A549 (cell line): ENCODE results near the gene SGSH. TPM values are rescaled to one million over a fixed set of nuclear protein-coding genes. Genes with fewer than 3 reads are reported as not detected.

Source experiments
- ATAC-seq, 2 experiments: fragments of 200-7000 bp in 1 of 2; fragments of >200 bp in 1 of 2; cut with Nextera tagmentation in 1 of 2; cut with Tn5 transposase in 1 of 2; 3 replicates each; pipeline versions ENCODE4 v1.8.0 to v1.9.1; 2018 to 2020; ENCODE audit warnings: mild to moderate bottlenecking in 1 of 2, moderate library complexity in 1 of 2
- CTCF ChIA-PET: fragments of 300-600 bp; sonication (Branson Sonifier 250); formaldehyde crosslinking; extraction: SDS; loops from one replicate; lab custom pipeline; 2021; ENCODE audit warnings: antibody characterized with exemption, inconsistent platforms; lab: Yijun Ruan, JAX
- POLR2A ChIA-PET: fragments of 350-600 bp; formaldehyde crosslinking; extraction: SDS; loops from one replicate; lab custom pipeline; 2021; ENCODE audit warnings: antibody characterized with exemption, inconsistent platforms; lab: Yijun Ruan, JAX
- DNase-seq, 2 experiments: peaks; one replicate each; pipeline versions ENCODE4 v3.0.0 to v3.0.0-alpha.2; 2011 to 2016; ENCODE audit warnings: low read depth in 1 of 2, low spot score in 1 of 2
- FAIRE-seq: peaks from 2 replicates; lab custom pipeline; 2011; peaks lifted over from hg19 to GRCh38; lab: Jason Lieb, UNC
- H3K27ac ChIP-seq, 2 experiments: fragments of >200 bp; sonication (Bioruptor Twin); formaldehyde crosslinking; 3 replicates each; pipeline ENCODE4 v1.5.1; 2016 to 2017
- H3K4me1 ChIP-seq: fragments of >200 bp; sonication (Bioruptor Twin); formaldehyde crosslinking; 3 replicates; pipeline ENCODE4 v1.6.1; 2016
- H3K4me2 ChIP-seq: fragments of >200 bp; sonication (Bioruptor Twin); formaldehyde crosslinking; 3 replicates; pipeline ENCODE4 v1.6.1; 2016
- H3K4me3 ChIP-seq: fragments of >200 bp; sonication (Bioruptor Twin); formaldehyde crosslinking; 3 replicates; pipeline ENCODE4 v1.5.1; 2016
- H3K9me3 ChIP-seq: fragments of >200 bp; sonication (Bioruptor Twin); formaldehyde crosslinking; 3 replicates; pipeline ENCODE4 v1.6.1; 2016
- BCL3 ChIP-seq: fragments of >200 bp; sonication (Bioruptor Twin); formaldehyde crosslinking; IDR thresholded peaks from 3 replicates; pipeline ENCODE4 v1.6.1; 2016
- BHLHE40 ChIP-seq: IDR thresholded peaks from 2 replicates; pipeline ENCODE4 v1.6.1; 2012; ENCODE audit warnings: low read depth, low read length, inconsistent platforms
- EHMT2 ChIP-seq: fragments of 200-600 bp; sonication (generic); IDR thresholded peaks from 2 replicates; pipeline ENCODE4 v1.6.1; 2016; ENCODE audit warnings: antibody characterized with exemption, low read depth, mild to moderate bottlenecking, moderate library complexity
- FOSL2 ChIP-seq, 2 experiments: fragments of 450-650 bp in 1 of 2; fragments of >200 bp in 1 of 2; sonication (Bioruptor Twin) in 1 of 2; formaldehyde crosslinking; IDR thresholded peaks; 2 replicates each; pipeline versions ENCODE4 v1.5.0 to v1.6.1; 2016 to 2020; ENCODE audit warnings: mild to moderate bottlenecking in 1 of 2, moderate library complexity in 1 of 2
- FOXS1 ChIP-seq: fragments of 250-450 bp; sonication (Bioruptor Pico); IDR thresholded peaks from 2 replicates; pipeline ENCODE4 v1.5.0; 2020; ENCODE audit warnings: mild to moderate bottlenecking, moderate library complexity
- HDAC2 ChIP-seq: fragments of 200-600 bp; sonication (generic); IDR thresholded peaks from 2 replicates; pipeline ENCODE4 v1.6.1; 2016
- JUN ChIP-seq, 2 experiments: fragments of >200 bp; sonication (Bioruptor Twin); formaldehyde crosslinking; IDR thresholded peaks; 2 replicates in 1 of 2; 3 replicates in 1 of 2; pipeline ENCODE4 v1.6.1; 2016 to 2017
- KDM1A ChIP-seq: fragments of 200-600 bp; sonication (generic); IDR thresholded peaks from 2 replicates; pipeline ENCODE4 v1.6.1; 2016; ENCODE audit warnings: low read depth, mild to moderate bottlenecking
- MAFK ChIP-seq: fragments of 450-650 bp; IDR thresholded peaks from 2 replicates; pipeline ENCODE4 v1.6.1; 2014; ENCODE audit not compliant: partially characterized antibody
- MAZ ChIP-seq: fragments of 150-350 bp; IDR thresholded peaks from 2 replicates; pipeline ENCODE4 v1.6.1; 2014; ENCODE audit warnings: antibody characterized with exemption, low read depth, low read length, borderline replicate concordance
- NPAS2 ChIP-seq: fragments of 250-450 bp; sonication (Bioruptor Pico); IDR thresholded peaks from 2 replicates; pipeline ENCODE4 v1.8.0; 2022; ENCODE audit warnings: mild to moderate bottlenecking, moderate library complexity, borderline replicate concordance
- POLR2A ChIP-seq: IDR thresholded peaks from 2 replicates; pipeline ENCODE4 v1.6.1; 2012; ENCODE audit warnings: mild to moderate bottlenecking, low read length
- RCOR1 ChIP-seq: fragments of 150-350 bp; IDR thresholded peaks from 2 replicates; pipeline ENCODE4 v1.6.1; 2014; ENCODE audit warnings: antibody characterized with exemption, low read length, low read depth
- REST ChIP-seq: fragments of 200-600 bp; sonication (generic); IDR thresholded peaks from 2 replicates; pipeline ENCODE4 v1.6.1; 2016; ENCODE audit warnings: antibody characterized with exemption, mild to moderate bottlenecking, moderate library complexity
- RNF2 ChIP-seq: fragments of 200-600 bp; sonication (generic); IDR thresholded peaks from 2 replicates; pipeline ENCODE4 v1.6.1; 2016; ENCODE audit warnings: low read depth, mild to moderate bottlenecking, antibody characterized with exemption, moderate library complexity, borderline replicate concordance
- TFCP2L1 ChIP-seq: fragments of 250-450 bp; sonication (Bioruptor Pico); IDR thresholded peaks from 2 replicates; pipeline ENCODE4 v1.5.0; 2021; ENCODE audit warnings: mild to moderate bottlenecking
- ZFP36 ChIP-seq: fragments of 450-650 bp; IDR thresholded peaks from 2 replicates; pipeline ENCODE4 v1.6.1; 2014; ENCODE audit warnings: borderline replicate concordance; ENCODE audit not compliant: partially characterized antibody
- ZNF302 ChIP-seq: fragments of 250-450 bp; sonication (Bioruptor Pico); IDR thresholded peaks from 2 replicates; pipeline ENCODE4 v1.9.0; 2021; ENCODE audit warnings: inconsistent platforms, mild to moderate bottlenecking, moderate library complexity
- ZSCAN20 ChIP-seq: fragments of 250-450 bp; sonication (Bioruptor Pico); IDR thresholded peaks from 2 replicates; pipeline ENCODE4 v1.8.0; 2022; ENCODE audit warnings: mild to moderate bottlenecking, moderate library complexity
- WGBS: methylation state at CpG from one replicate; pipeline ENCODE4 v1.1.6; 2017; ENCODE audit errors: missing lambda C conversion rate; 5-methylcytosine and 5-hydroxymethylcytosine counted together
- polyA plus RNA-seq, 4 experiments: library from polyadenylated mRNA; depleted of rRNA in 3 of 4; stranded (reverse); fragments of >200 nt; fragmentation: RNase III in 1 of 4; extraction: RNeasy Plus Mini Kit Qiagen cat#74134 plus additional on column Dnase treatment in 1 of 4; gene quantifications; 2 replicates in 3 of 4; 3 replicates in 1 of 4; pipeline ENCODE4 v1.2.3, GENCODE V29; 2011 to 2017
- TF ChIP-seq, protein P1 (sequence below): fragments of 250-450 bp; sonication (Bioruptor Pico); IDR thresholded peaks from 2 replicates; pipeline ENCODE4 v1.5.0; 2020; ENCODE audit warnings: low read depth, mild to moderate bottlenecking, moderate library complexity
- TF ChIP-seq, protein P2 (sequence below): fragments of >200 bp; sonication (Bioruptor Twin); formaldehyde crosslinking; IDR thresholded peaks from 2 replicates; pipeline ENCODE4 v1.6.1; 2016

SGSH gene
- polyA plus RNA-seq, 2 of the 4 experiments (the other 2 are of a cell fraction) = 14.5 to 24.7 TPM

DNA sequence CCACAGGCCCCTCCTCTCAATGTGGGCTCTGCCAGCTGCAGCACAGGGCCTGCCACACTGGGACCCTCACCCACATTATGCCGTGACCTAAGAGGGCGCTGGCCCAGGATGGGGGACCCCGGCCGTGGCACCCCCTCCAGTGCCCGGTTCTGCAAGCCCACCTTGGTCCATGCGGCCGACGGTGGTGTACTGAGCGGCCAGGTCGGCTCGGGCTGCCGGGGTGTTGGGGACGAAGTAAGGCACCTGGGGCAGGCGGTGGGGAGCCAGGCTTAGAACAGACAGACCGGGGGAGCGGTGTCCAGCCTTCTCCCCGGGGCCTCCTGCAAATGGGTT is 6.5 kb downstream of the SGSH start:
- Histone ChIP-seq H3K4me1 (no peaks in the 10 kb centered on the region), H3K4me2 (no peak overlapping the region), H3K27ac (no peak overlapping the region), H3K9me3 (no peaks in the 10 kb centered on the region), H3K4me3 (no peak overlapping the region)
- CTCF ChIA-PET = no interaction called here
- no peak for DNase-seq
- TF ChIP-seq MAFK = no peak
- no peak for TF ChIP-seq RCOR1
- TF ChIP-seq FOSL2 (IDR thresholded peaks at IDR 0.05) = no peak
- TF ChIP-seq FOSL2 (CRISPR knock-in tag; IDR thresholded peaks at IDR 0.05) = no peak
- no peak for TF ChIP-seq REST
- no peak for TF ChIP-seq MAZ
- no peak for TF ChIP-seq RNF2
- POLR2A ChIA-PET = no interaction called here
- no peak for FAIRE-seq
- 95% methylated on average over 16 of the region's 17 CpGs for WGBS
- no peak for ATAC-seq

DNA sequence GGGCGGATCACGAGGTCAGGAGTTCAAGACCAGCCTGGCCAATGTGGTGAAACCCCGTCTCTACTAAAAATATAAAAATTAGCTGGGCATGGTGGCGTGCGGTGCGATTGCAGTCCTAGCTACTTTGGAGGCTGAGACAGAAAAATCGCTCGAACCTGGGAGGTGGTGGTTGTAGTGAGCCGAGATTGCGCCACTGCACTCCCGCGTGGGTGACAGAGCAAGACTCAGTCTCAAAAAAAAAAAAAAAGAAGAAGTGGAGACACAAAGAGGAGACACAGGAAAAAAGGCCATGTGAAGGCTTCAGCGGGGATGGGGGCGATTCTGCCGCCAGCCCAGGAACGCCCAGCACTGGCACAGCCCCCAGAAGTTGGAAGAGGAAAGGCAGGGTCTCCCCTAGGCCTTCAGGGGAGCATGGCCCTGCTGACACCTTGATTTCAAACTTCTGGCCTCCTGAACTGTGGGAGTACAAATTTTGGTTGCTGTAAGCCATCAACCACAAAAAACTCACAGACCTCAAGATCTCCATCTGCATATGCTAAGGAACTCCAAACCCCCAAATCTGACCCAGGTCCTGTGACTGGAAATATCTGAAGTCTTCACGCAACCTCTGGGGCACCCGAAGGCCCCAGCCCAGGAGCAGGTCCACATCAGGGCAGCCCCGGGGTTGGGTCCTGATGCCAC is 7.0 kb downstream of the SGSH start:
- 94% methylated on average over 19 of the region's 19 CpGs for WGBS
- H3K27ac ChIP-seq = no peak overlapping the region
- DNase-seq (no peak), ATAC-seq (no peak), FAIRE-seq (no peak)
- no peaks in the 10 kb centered on the region for H3K9me3 ChIP-seq
- no peaks in the 10 kb centered on the region for H3K4me1 ChIP-seq
- ChIA-PET CTCF (no interaction called here), POLR2A (no interaction called here)
- H3K4me2 ChIP-seq = no peak overlapping the region
- no peak overlapping the region for H3K4me3 ChIP-seq
- TF ChIP-seq JUN (IDR thresholded peaks at IDR 0.05) = no peak
- TF ChIP-seq, protein P1, sequence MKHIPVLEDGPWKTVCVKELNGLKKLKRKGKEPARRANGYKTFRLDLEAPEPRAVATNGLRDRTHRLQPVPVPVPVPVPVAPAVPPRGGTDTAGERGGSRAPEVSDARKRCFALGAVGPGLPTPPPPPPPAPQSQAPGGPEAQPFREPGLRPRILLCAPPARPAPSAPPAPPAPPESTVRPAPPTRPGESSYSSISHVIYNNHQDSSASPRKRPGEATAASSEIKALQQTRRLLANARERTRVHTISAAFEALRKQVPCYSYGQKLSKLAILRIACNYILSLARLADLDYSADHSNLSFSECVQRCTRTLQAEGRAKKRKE = no peak
- TF ChIP-seq BCL3 = no peak
- no peak for TF ChIP-seq ZNF302 (CRISPR knock-in tag)
- no peak for TF ChIP-seq POLR2A
- no peak for TF ChIP-seq ZFP36
- TF ChIP-seq FOXS1 (CRISPR knock-in tag) = no peak
- TF ChIP-seq KDM1A = no peak
- TF ChIP-seq TFCP2L1 (CRISPR knock-in tag) = no peak
- TF ChIP-seq BHLHE40 = no peak
- TF ChIP-seq, protein P2, sequence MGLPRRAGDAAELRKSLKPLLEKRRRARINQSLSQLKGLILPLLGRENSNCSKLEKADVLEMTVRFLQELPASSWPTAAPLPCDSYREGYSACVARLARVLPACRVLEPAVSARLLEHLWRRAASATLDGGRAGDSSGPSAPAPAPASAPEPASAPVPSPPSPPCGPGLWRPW = no peak
- TF ChIP-seq ZSCAN20 = no peak
- TF ChIP-seq HDAC2 = no peak
- no peak for TF ChIP-seq NPAS2 (CRISPR knock-in tag)
- no peak for TF ChIP-seq EHMT2
